Liver (tissue), 9 donors: ENCODE results near the gene NAP1L1. TPM values are rescaled to one million over a fixed set of nuclear protein-coding genes. Genes with fewer than 3 reads are reported as not detected.

Experiments
- DNase-seq: peaks from one replicate; pipeline ENCODE4 v3.0.0-alpha.2; 2017; ENCODE audit warnings: low spot score
- H3K27ac ChIP-seq, 2 donors: one replicate each; pipeline ENCODE4 v1.7.0; 2013; ENCODE audit warnings: inconsistent platforms in 2 of 2, low read length in 2 of 2, control low read depth in 1 of 2, low read depth in 1 of 2, mild to moderate bottlenecking in 1 of 2
- H3K27me3 ChIP-seq, 4 donors: one replicate each; pipeline versions ENCODE4 v1.6.1 to v1.7.0; 2013; ENCODE audit warnings: low read length in 3 of 4, inconsistent platforms in 1 of 4, mild to moderate bottlenecking in 1 of 4, moderate library complexity in 1 of 4; ENCODE audit not compliant: control insufficient read depth in 4 of 4, insufficient read depth in 4 of 4
- H3K36me3 ChIP-seq, 4 donors: one replicate each; pipeline versions ENCODE4 v1.6.1 to v1.7.0; 2013; ENCODE audit warnings: low read length in 3 of 4, mild to moderate bottlenecking in 3 of 4, low read depth in 1 of 4, moderate library complexity in 1 of 4; ENCODE audit not compliant: control insufficient read depth in 4 of 4, insufficient read depth in 3 of 4
- H3K4me1 ChIP-seq, 4 donors: one replicate each; pipeline versions ENCODE4 v1.6.1 to v1.7.0; 2013; ENCODE audit warnings: low read length in 3 of 4, mild to moderate bottlenecking in 3 of 4, moderate library complexity in 1 of 4; ENCODE audit not compliant: control insufficient read depth in 4 of 4, insufficient read depth in 4 of 4
- H3K4me3 ChIP-seq, 3 donors: one replicate each; pipeline versions ENCODE4 v1.6.1 to v1.7.0; 2013; ENCODE audit warnings: low read length in 3 of 3, control low read depth in 1 of 3, low read depth in 1 of 3, mild to moderate bottlenecking in 1 of 3
- H3K9ac ChIP-seq, 2 donors: one replicate each; pipeline ENCODE4 v1.7.0; 2013; ENCODE audit warnings: low read length in 2 of 2, mild to moderate bottlenecking in 2 of 2, moderate library complexity in 2 of 2, control low read depth in 1 of 2, low read depth in 1 of 2
- H3K9me3 ChIP-seq, 4 donors: one replicate each; pipeline versions ENCODE4 v1.6.1 to v1.7.0; 2013; ENCODE audit warnings: low read length in 3 of 4; ENCODE audit not compliant: control insufficient read depth in 4 of 4
- EGR1 ChIP-seq, 2 donors: IDR thresholded peaks; 2 replicates each; pipeline ENCODE4 v1.6.1; 2016 to 2018; ENCODE audit warnings: antibody characterized with exemption in 2 of 2, low read depth in 2 of 2
- FOXA1 ChIP-seq: IDR thresholded peaks from 2 replicates; pipeline ENCODE4 v1.6.1; 2016; ENCODE audit warnings: antibody characterized with exemption
- FOXA2 ChIP-seq: IDR thresholded peaks from 2 replicates; pipeline ENCODE4 v1.6.1; 2016; ENCODE audit warnings: antibody characterized with exemption
- GABPA ChIP-seq, 2 donors: IDR thresholded peaks in 1 of 2; conservative IDR thresholded peaks in 1 of 2; 2 replicates each; pipeline ENCODE4 v1.6.1; 2016; ENCODE audit warnings: antibody characterized with exemption in 2 of 2, mild to moderate bottlenecking in 1 of 2, moderate library complexity in 1 of 2
- HNF4A ChIP-seq, 2 donors: conservative IDR thresholded peaks; 2 replicates each; pipeline ENCODE4 v1.6.1; 2016; ENCODE audit warnings: antibody characterized with exemption in 2 of 2, mild to moderate bottlenecking in 2 of 2
- HNF4G ChIP-seq: IDR thresholded peaks from 2 replicates; pipeline ENCODE4 v1.6.1; 2016; ENCODE audit warnings: antibody characterized with exemption
- JUND ChIP-seq, 2 donors: IDR thresholded peaks; 2 replicates each; pipeline ENCODE4 v1.6.1; 2016; ENCODE audit warnings: antibody characterized with exemption in 2 of 2
- NR2F2 ChIP-seq: IDR thresholded peaks from 2 replicates; pipeline ENCODE4 v1.6.1; 2016; ENCODE audit warnings: antibody characterized with exemption
- RAD21 ChIP-seq, 2 donors: IDR thresholded peaks; 2 replicates each; pipeline ENCODE4 v1.6.1; 2016; ENCODE audit warnings: antibody characterized with exemption in 2 of 2, mild to moderate bottlenecking in 2 of 2
- RXRA ChIP-seq, 2 donors: IDR thresholded peaks; 2 replicates each; pipeline ENCODE4 v1.6.1; 2017 to 2018; ENCODE audit warnings: antibody characterized with exemption in 2 of 2, mild to moderate bottlenecking in 1 of 2
- SP1 ChIP-seq: IDR thresholded peaks from 2 replicates; pipeline ENCODE4 v1.6.1; 2018; ENCODE audit warnings: antibody characterized with exemption, mild to moderate bottlenecking
- TAF1 ChIP-seq: conservative IDR thresholded peaks from 2 replicates; pipeline ENCODE4 v1.6.1; 2016; ENCODE audit warnings: antibody characterized with exemption, mild to moderate bottlenecking
- YY1 ChIP-seq: IDR thresholded peaks from 2 replicates; pipeline ENCODE4 v1.6.1; 2016; ENCODE audit warnings: antibody characterized with exemption, mild to moderate bottlenecking
- polyA plus RNA-seq, 2 donors: library from polyadenylated mRNA; stranded (reverse) in 1 of 2; unstranded in 1 of 2; fragments of 200-250 nt in 1 of 2; fragments of >200 nt in 1 of 2; fragmentation: Nextera tagmentation in 1 of 2; extraction: Ambion mirVana in 1 of 2; gene quantifications; one replicate each; pipeline versions ENCODE4 v1.2.1 to v1.2.3, GENCODE V29; 2013 to 2015
- total RNA-seq, 2 donors: library from RNA; depleted of rRNA; stranded (reverse); fragments of >200 nt; gene quantifications; one replicate each; pipeline ENCODE4 v1.2.3, GENCODE V29; 2014
- TF ChIP-seq, protein P1 (sequence below): IDR thresholded peaks from 2 replicates; pipeline ENCODE4 v1.6.1; 2016; ENCODE audit warnings: antibody characterized with exemption
- TF ChIP-seq, protein P2 (sequence below): IDR thresholded peaks from 2 replicates; pipeline ENCODE4 v1.6.1; 2016; ENCODE audit warnings: antibody characterized with exemption
- TF ChIP-seq, protein P3 (sequence below): IDR thresholded peaks from 2 replicates; pipeline ENCODE4 v1.6.1; 2016; ENCODE audit warnings: antibody characterized with exemption
- TF ChIP-seq, protein P4 (sequence below): IDR thresholded peaks from 2 replicates; pipeline ENCODE4 v1.6.1; 2016; ENCODE audit warnings: antibody characterized with exemption, mild to moderate bottlenecking
- TF ChIP-seq, protein P5 (sequence below): fragments of 150-350 bp; IDR thresholded peaks from 2 replicates; pipeline ENCODE4 v1.5.1; 2017; ENCODE audit warnings: improper control_type of control experiment, low read depth, low read length; ENCODE audit not compliant: missing input control
- donor health status: healthy.
- donor health status: healthy.
- donor health status: healthy.
- donor health status: healthy.
- donor health status: healthy.

The NAP1L1 gene
- total and polyA plus RNA-seq, 4 donors = 36.6 to 74.7 (median 42.4) TPM

DNA sequence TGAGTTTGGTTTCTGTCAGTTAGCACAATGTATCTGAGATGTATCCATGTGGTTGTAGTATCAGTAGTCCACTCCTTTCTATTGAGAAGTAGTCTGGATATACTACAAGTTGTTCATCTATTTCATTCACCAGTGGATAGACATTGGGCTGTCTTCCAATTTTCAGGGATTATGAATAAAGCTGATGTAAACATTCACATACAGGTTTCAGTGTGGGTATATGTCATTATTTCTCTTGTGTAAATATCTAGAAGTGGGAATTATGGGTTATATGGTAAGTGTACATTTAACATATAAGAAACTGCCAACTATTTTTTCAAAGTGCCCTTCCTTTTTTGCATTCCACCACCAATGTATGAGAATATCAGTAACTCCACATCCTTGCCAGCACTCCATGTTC lies 88.8 kb downstream of the NAP1L1 start:
- H3K27me3 ChIP-seq = no peaks in the 10 kb centered on the region
- H3K27ac ChIP-seq = no peak overlapping the region
- no peak for DNase-seq
- H3K4me1 ChIP-seq = peaks cover 0 to 1% (median under 1%) of the 10 kb centered on the region in 4 donors
- H3K4me3 ChIP-seq = no peak overlapping the region
- H3K9ac ChIP-seq = no peak overlapping the region
- H3K36me3 ChIP-seq = no peaks in the 10 kb centered on the region
- TF ChIP-seq RXRA (IDR thresholded peaks at IDR 0.05) (no peak), RAD21 (IDR thresholded peaks at IDR 0.05) (no peak), EGR1 (IDR thresholded peaks at IDR 0.05; ENCODE audit: low read depth in 2 of 2) (no peak), TAF1 (no peak), SP1 (no peak), GABPA (IDR thresholded peaks at IDR 0.05 in 1 of 2, conservative IDR thresholded peaks at IDR 0.05 in 1 of 2) (no peak), FOXA2 (no peak), FOXA1 (no peak), JUND (IDR thresholded peaks at IDR 0.05) (no peak), NR2F2 (no peak), HNF4A (conservative IDR thresholded peaks at IDR 0.05) (no peak), HNF4G (no peak), YY1 (no peak)
- TF ChIP-seq, protein P1, sequence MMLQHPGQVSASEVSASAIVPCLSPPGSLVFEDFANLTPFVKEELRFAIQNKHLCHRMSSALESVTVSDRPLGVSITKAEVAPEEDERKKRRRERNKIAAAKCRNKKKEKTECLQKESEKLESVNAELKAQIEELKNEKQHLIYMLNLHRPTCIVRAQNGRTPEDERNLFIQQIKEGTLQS = no peak
- TF ChIP-seq, protein P2, sequence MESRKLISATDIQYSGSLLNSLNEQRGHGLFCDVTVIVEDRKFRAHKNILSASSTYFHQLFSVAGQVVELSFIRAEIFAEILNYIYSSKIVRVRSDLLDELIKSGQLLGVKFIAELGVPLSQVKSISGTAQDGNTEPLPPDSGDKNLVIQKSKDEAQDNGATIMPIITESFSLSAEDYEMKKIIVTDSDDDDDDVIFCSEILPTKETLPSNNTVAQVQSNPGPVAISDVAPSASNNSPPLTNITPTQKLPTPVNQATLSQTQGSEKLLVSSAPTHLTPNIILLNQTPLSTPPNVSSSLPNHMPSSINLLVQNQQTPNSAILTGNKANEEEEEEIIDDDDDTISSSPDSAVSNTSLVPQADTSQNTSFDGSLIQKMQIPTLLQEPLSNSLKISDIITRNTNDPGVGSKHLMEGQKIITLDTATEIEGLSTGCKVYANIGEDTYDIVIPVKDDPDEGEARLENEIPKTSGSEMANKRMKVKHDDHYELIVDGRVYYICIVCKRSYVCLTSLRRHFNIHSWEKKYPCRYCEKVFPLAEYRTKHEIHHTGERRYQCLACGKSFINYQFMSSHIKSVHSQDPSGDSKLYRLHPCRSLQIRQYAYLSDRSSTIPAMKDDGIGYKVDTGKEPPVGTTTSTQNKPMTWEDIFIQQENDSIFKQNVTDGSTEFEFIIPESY = no peak
- TF ChIP-seq, protein P3, sequence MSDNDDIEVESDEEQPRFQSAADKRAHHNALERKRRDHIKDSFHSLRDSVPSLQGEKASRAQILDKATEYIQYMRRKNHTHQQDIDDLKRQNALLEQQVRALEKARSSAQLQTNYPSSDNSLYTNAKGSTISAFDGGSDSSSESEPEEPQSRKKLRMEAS = no peak
- TF ChIP-seq, protein P4, sequence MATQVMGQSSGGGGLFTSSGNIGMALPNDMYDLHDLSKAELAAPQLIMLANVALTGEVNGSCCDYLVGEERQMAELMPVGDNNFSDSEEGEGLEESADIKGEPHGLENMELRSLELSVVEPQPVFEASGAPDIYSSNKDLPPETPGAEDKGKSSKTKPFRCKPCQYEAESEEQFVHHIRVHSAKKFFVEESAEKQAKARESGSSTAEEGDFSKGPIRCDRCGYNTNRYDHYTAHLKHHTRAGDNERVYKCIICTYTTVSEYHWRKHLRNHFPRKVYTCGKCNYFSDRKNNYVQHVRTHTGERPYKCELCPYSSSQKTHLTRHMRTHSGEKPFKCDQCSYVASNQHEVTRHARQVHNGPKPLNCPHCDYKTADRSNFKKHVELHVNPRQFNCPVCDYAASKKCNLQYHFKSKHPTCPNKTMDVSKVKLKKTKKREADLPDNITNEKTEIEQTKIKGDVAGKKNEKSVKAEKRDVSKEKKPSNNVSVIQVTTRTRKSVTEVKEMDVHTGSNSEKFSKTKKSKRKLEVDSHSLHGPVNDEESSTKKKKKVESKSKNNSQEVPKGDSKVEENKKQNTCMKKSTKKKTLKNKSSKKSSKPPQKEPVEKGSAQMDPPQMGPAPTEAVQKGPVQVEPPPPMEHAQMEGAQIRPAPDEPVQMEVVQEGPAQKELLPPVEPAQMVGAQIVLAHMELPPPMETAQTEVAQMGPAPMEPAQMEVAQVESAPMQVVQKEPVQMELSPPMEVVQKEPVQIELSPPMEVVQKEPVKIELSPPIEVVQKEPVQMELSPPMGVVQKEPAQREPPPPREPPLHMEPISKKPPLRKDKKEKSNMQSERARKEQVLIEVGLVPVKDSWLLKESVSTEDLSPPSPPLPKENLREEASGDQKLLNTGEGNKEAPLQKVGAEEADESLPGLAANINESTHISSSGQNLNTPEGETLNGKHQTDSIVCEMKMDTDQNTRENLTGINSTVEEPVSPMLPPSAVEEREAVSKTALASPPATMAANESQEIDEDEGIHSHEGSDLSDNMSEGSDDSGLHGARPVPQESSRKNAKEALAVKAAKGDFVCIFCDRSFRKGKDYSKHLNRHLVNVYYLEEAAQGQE = no peak
- TF ChIP-seq, protein P5, sequence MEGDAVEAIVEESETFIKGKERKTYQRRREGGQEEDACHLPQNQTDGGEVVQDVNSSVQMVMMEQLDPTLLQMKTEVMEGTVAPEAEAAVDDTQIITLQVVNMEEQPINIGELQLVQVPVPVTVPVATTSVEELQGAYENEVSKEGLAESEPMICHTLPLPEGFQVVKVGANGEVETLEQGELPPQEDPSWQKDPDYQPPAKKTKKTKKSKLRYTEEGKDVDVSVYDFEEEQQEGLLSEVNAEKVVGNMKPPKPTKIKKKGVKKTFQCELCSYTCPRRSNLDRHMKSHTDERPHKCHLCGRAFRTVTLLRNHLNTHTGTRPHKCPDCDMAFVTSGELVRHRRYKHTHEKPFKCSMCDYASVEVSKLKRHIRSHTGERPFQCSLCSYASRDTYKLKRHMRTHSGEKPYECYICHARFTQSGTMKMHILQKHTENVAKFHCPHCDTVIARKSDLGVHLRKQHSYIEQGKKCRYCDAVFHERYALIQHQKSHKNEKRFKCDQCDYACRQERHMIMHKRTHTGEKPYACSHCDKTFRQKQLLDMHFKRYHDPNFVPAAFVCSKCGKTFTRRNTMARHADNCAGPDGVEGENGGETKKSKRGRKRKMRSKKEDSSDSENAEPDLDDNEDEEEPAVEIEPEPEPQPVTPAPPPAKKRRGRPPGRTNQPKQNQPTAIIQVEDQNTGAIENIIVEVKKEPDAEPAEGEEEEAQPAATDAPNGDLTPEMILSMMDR = no peak
- H3K9me3 ChIP-seq = no peaks in the 10 kb centered on the region
